22Rv1 (cell line): ENCODE results near the gene PIGM.

Source experiments
- CTCF ChIP-seq: fragments of 450-650 bp; IDR thresholded peaks from 2 replicates; pipeline ENCODE4 v1.5.1; 2017; ENCODE audit warnings: mild to moderate bottlenecking
- ZFX ChIP-seq: fragments of 450-650 bp; IDR thresholded peaks from 2 replicates; pipeline ENCODE4 v1.6.1; 2017; ENCODE audit warnings: antibody characterized with exemption, borderline replicate concordance

- TF ChIP-seq CTCF (no peak), ZFX (no peak)
Observed at GRCh38 chr1:160004001-160004400, 27.8 kb downstream of the PIGM start.
